ENCODE measurements around the gene MEF2C.

MEF2C gene

DNA sequence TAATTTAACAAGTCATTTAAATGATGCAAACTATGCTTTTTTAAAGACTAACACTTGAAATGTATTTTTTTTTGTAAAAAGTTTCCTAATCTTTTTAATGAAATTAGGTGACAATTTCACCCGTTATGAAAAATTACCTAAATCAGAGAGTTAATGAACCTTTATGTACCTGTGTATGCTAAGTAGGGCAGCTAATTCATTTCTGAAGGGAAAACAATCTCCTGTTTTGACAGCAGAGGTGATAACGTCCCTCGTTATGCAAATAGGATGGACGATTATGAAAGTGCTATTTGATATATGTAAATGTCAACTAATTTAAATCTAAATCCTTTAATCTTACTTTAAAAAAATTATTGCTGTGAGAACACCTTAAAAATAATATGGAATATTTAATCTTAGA is 58.8 kb downstream of the MEF2C start:
- DNase-seq (ENCODE audit: low read depth) = no peak
- H3K4me3 ChIP-seq (ENCODE audit: low read length) = no peak overlapping the region
- TF ChIP-seq, protein P1, sequence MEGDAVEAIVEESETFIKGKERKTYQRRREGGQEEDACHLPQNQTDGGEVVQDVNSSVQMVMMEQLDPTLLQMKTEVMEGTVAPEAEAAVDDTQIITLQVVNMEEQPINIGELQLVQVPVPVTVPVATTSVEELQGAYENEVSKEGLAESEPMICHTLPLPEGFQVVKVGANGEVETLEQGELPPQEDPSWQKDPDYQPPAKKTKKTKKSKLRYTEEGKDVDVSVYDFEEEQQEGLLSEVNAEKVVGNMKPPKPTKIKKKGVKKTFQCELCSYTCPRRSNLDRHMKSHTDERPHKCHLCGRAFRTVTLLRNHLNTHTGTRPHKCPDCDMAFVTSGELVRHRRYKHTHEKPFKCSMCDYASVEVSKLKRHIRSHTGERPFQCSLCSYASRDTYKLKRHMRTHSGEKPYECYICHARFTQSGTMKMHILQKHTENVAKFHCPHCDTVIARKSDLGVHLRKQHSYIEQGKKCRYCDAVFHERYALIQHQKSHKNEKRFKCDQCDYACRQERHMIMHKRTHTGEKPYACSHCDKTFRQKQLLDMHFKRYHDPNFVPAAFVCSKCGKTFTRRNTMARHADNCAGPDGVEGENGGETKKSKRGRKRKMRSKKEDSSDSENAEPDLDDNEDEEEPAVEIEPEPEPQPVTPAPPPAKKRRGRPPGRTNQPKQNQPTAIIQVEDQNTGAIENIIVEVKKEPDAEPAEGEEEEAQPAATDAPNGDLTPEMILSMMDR (conservative IDR thresholded peaks at IDR 0.05; ENCODE audit: low read length) = no peak

DNA sequence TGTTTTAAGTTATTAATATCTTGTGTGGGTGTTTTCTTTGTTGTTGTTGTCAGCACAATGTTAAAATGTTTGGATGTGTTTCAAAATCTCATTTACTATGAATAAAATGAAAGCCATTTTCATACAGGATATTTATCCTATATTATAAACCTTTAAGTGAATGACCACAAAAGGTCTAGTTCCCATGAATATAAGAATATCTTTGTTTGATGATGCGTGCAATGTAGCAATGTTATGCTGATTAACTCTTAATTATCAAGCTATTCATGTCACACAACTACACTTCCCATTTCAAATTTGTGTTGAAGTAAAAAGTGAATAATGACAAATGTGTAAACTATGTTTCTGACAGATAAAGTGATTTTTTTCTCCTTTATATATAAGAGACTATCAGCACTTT is 59.8 kb downstream of the MEF2C start:
- DNase-seq (ENCODE audit: low read depth) = no peak
- H3K4me3 ChIP-seq (ENCODE audit: low read length) = no peak overlapping the region
- TF ChIP-seq, protein P1 (conservative IDR thresholded peaks at IDR 0.05; ENCODE audit: low read length) = no peak

DNA sequence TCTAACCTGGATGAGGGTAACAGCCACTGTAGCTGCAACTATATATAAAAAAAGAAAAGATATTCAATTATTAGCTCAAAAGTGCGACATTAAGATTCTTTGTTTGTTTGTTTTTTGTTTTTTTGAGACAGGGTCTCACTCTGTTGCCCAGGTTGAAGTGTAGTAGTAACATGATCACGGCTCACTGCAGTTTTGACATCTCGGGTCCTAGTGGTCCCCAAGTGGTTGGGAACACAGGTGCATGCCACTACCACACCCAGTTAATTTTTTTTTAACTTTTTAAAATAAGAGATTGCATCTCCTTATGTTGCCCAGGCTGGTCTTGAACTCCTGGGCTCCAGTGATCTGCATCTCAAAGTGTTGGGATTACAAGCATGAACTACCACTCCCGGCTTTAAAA is 61.8 kb downstream of the MEF2C start:
- no peak for DNase-seq (ENCODE audit: low read depth)
- TF ChIP-seq, protein P1 (conservative IDR thresholded peaks at IDR 0.05; ENCODE audit: low read length) = no peak
- no peak overlapping the region for H3K4me3 ChIP-seq (ENCODE audit: low read length)

DNA sequence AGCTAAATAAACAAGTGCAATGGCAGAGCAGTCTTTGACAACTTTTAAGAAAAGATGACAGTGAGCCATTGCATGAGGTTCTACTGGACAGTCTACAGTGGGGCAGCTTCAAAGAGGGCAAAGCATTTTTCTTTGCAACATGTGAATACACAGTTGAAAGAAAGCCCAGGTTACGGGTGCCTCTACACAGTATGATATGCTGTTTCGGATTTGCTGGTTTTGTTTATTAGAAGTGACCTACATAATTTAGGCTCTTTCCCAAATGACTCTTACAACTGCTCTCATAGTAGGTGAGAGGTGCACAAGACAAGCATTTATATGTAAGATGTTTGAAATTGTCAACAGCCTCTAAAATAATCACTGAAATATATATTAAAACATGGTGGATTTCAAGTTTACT is 62.4 kb downstream of the MEF2C start:
- TF ChIP-seq, protein P1 (conservative IDR thresholded peaks at IDR 0.05; ENCODE audit: low read length) = no peak
- no peak overlapping the region for H3K4me3 ChIP-seq (ENCODE audit: low read length)
- DNase-seq (ENCODE audit: low read depth) = no peak

DNA sequence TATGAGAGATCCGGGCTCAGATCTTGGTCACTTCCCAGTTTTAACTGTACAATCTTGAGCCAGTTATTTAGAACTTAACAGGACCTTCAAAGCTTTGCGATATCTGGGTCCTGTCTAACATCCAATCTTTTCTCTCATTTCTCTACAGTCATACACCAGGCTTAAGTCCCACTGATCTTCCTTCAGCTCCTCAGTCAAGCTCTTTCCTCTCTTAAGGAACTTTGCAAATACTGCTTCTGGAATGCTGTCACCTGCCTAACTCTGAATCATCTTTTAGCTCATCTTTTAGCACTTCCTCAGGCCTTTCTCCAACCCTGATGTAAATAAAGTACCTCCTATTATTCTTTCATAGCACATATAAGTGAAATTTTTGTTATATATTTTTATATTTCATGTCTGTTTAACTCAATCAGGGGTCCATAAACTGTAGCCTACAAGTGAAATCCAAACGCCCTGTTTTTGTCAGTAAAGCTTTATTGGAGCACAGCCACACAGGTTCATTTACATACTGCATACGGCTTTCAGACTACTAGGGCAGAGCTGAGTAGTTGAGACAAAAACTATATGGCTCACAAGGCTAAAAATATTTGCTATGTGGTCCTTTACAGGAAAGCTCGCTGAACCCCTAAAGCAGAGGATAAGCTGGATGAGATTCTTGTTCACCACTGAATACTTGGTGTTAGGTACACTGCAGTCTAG is 63.5 kb downstream of the MEF2C start:
- TF ChIP-seq, protein P1 (conservative IDR thresholded peaks at IDR 0.05; ENCODE audit: low read length) = no peak
- no peak for DNase-seq (ENCODE audit: low read depth)
- no peak overlapping the region for H3K4me3 ChIP-seq (ENCODE audit: low read length)

DNA sequence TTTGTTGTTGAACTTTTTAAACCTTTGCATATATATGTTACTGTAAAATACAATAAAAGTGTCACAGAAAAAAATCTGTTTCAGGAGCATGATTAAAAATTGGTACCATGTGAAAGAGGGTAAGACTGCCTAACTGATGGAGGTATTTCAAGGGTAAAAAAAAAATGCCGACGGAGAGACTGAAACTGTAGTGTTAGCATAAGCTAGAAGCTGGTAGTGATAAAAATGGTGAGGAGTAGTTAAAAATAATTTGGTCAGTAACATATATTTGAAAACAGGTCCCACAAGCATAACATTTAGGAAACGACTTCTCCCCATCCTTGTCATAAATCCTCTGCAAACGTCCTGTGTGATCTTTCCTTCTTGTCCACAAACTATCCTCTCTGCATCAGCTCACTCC is 64.7 kb downstream of the MEF2C start:
- H3K4me3 ChIP-seq (ENCODE audit: low read length) = no peak overlapping the region
- TF ChIP-seq, protein P1 (conservative IDR thresholded peaks at IDR 0.05; ENCODE audit: low read length) = no peak
- no peak for DNase-seq (ENCODE audit: low read depth)

DNA sequence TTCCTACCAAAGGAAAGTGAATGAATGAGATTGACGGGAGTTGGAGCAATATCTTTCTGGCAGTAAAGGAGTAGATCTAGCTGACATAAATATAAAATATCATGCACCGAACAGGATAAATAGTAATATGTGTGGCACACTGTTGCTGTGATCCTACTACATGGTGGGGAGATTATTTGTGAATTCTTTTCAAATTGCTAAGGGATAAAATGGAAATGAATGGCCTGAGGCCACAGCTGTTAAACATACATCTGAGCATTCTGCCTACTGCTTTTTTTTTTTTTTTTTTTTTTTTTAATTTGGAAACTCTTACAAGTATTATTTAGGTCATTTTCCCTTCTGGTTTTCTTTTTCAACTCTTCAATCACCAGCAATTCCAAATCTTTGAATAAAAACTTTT is 66.8 kb downstream of the MEF2C start:
- no peak overlapping the region for H3K4me3 ChIP-seq (ENCODE audit: low read length)
- DNase-seq (ENCODE audit: low read depth) = no peak
- TF ChIP-seq, protein P1 (conservative IDR thresholded peaks at IDR 0.05; ENCODE audit: low read length) = no peak

Measured in AG10803 (cell line).